DND-41 (cell line): Measurements from ENCODE around the gene SAMM50.

ENCODE experiments used
- ATAC-seq: fragments of 200-7000 bp; cut with Tn5 transposase; 3 replicates; pipeline ENCODE4 v1.9.1; 2021; ENCODE audit warnings: low read depth; ENCODE audit not compliant: insufficient read depth
- DNase-seq: peaks from one replicate; pipeline ENCODE4 v3.0.0-alpha.2; 2020
- H2AFZ ChIP-seq: 2 replicates; pipeline ENCODE4 v1.6.0; 2012; ENCODE audit warnings: low read depth, low read length
- H3K27ac ChIP-seq: 2 replicates; pipeline ENCODE4 v1.5.1; 2012; ENCODE audit warnings: low read length, inconsistent platforms
- H3K27me3 ChIP-seq: fragments of 200-600 bp; sonication (generic); 2 replicates; pipeline ENCODE4 v1.6.0; 2012; ENCODE audit warnings: low read length, mild to moderate bottlenecking, inconsistent platforms; ENCODE audit not compliant: insufficient read depth, poor library complexity
- H3K36me3 ChIP-seq: 2 replicates; pipeline ENCODE4 v1.5.1; 2012; ENCODE audit warnings: low read length, inconsistent platforms; ENCODE audit not compliant: insufficient read depth
- H3K4me1 ChIP-seq: 2 replicates; pipeline ENCODE4 v1.5.1; 2012; ENCODE audit warnings: mild to moderate bottlenecking, low read length; ENCODE audit not compliant: insufficient read depth
- H3K4me2 ChIP-seq: 2 replicates; pipeline ENCODE4 v1.6.0; 2012; ENCODE audit warnings: mild to moderate bottlenecking, moderate library complexity, low read length, inconsistent platforms; ENCODE audit not compliant: insufficient read depth
- H3K4me3 ChIP-seq, 2 experiments: fragments of 200-600 bp in 1 of 2; shearing (Covaris generic) in 1 of 2; 2 replicates each; pipeline ENCODE4 v1.5.1; 2012 to 2016; ENCODE audit warnings: inconsistent platforms in 2 of 2, low read length in 2 of 2, mild to moderate bottlenecking in 2 of 2, low read depth in 1 of 2, moderate library complexity in 1 of 2
- H3K79me2 ChIP-seq: 2 replicates; pipeline ENCODE4 v1.6.0; 2012; ENCODE audit warnings: low read length, inconsistent platforms; ENCODE audit not compliant: insufficient read depth
- H3K9ac ChIP-seq: 2 replicates; pipeline ENCODE4 v1.6.0; 2012; ENCODE audit warnings: low read depth, mild to moderate bottlenecking, inconsistent platforms, low read length, moderate library complexity
- H3K9me3 ChIP-seq: 2 replicates; pipeline ENCODE4 v1.5.1; 2012; ENCODE audit warnings: low read length, moderate library complexity, mild to moderate bottlenecking, inconsistent platforms; ENCODE audit not compliant: insufficient read depth, severe bottlenecking
- H4K20me1 ChIP-seq: 2 replicates; pipeline ENCODE4 v1.6.0; 2012; ENCODE audit warnings: low read length; ENCODE audit not compliant: insufficient read depth
- EZH2 ChIP-seq: IDR thresholded peaks from 3 replicates; pipeline ENCODE4 v1.6.1; 2012; ENCODE audit warnings: borderline replicate concordance, low read depth, mild to moderate bottlenecking, moderate library complexity, low read length, inconsistent platforms; ENCODE audit not compliant: severe bottlenecking
- TF ChIP-seq, protein P1 (sequence below): IDR thresholded peaks from 2 replicates; pipeline ENCODE4 v1.5.1; 2012; ENCODE audit warnings: borderline replicate concordance, low read length, moderate library complexity, mild to moderate bottlenecking; ENCODE audit not compliant: poor library complexity, severe bottlenecking; ENCODE audit errors: extremely low read depth

SAMM50 gene

GRCh38 chr22:44028091-44028490 lies 72.8 kb downstream of the SAMM50 start:
- H3K79me2 ChIP-seq, result no peaks in the 10 kb centered on the region
- H3K27ac ChIP-seq, result no peak overlapping the region
- H4K20me1 ChIP-seq, result no peaks in the 10 kb centered on the region
- H3K27me3 ChIP-seq, result no peaks in the 10 kb centered on the region
- DNase-seq, result no peak
- TF ChIP-seq, protein P1, sequence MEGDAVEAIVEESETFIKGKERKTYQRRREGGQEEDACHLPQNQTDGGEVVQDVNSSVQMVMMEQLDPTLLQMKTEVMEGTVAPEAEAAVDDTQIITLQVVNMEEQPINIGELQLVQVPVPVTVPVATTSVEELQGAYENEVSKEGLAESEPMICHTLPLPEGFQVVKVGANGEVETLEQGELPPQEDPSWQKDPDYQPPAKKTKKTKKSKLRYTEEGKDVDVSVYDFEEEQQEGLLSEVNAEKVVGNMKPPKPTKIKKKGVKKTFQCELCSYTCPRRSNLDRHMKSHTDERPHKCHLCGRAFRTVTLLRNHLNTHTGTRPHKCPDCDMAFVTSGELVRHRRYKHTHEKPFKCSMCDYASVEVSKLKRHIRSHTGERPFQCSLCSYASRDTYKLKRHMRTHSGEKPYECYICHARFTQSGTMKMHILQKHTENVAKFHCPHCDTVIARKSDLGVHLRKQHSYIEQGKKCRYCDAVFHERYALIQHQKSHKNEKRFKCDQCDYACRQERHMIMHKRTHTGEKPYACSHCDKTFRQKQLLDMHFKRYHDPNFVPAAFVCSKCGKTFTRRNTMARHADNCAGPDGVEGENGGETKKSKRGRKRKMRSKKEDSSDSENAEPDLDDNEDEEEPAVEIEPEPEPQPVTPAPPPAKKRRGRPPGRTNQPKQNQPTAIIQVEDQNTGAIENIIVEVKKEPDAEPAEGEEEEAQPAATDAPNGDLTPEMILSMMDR, result no peak
- no peak overlapping the region for H3K4me2 ChIP-seq
- no peak overlapping the region for H3K9ac ChIP-seq
- no peak overlapping the region for H2AFZ ChIP-seq
- ATAC-seq, result no peak
- no peaks in the 10 kb centered on the region for H3K9me3 ChIP-seq
- H3K36me3 ChIP-seq, result no peaks in the 10 kb centered on the region
- no peak overlapping the region for H3K4me3 ChIP-seq
- no peaks in the 10 kb centered on the region for H3K4me1 ChIP-seq

DNA sequence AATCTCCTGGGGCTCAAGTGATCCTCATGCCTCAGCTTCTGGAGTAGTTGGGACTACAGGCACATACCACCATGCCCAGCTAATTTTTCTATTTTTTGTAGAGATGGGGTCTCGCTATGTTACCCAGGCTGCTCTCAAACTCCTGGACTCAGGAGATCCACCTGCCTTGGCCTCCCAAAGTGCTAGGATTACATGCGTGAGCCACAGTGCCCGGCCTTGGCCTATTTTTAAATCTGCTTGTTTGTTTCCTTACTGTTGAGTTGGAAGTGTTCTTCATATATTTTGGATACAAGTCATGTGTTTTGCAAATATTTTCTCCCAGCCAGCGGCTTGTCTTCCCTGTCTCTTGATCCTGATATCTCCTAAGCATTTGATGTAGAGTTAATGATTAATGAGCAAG lies 73.8 kb downstream of the SAMM50 start:
- H4K20me1 ChIP-seq, result no peaks in the 10 kb centered on the region
- H3K27me3 ChIP-seq, result no peaks in the 10 kb centered on the region
- no peak overlapping the region for H3K9ac ChIP-seq
- ATAC-seq, result no peak
- no peak overlapping the region for H3K4me2 ChIP-seq
- no peak for DNase-seq
- no peaks in the 10 kb centered on the region for H3K36me3 ChIP-seq
- no peaks in the 10 kb centered on the region for H3K79me2 ChIP-seq
- no peak overlapping the region for H3K4me3 ChIP-seq
- no peaks in the 10 kb centered on the region for H3K9me3 ChIP-seq
- TF ChIP-seq, protein P1, result no peak
- TF ChIP-seq EZH2, result no peak
- H3K27ac ChIP-seq, result no peak overlapping the region
- H3K4me1 ChIP-seq, result no peaks in the 10 kb centered on the region
- H2AFZ ChIP-seq, result no peak overlapping the region

DNA sequence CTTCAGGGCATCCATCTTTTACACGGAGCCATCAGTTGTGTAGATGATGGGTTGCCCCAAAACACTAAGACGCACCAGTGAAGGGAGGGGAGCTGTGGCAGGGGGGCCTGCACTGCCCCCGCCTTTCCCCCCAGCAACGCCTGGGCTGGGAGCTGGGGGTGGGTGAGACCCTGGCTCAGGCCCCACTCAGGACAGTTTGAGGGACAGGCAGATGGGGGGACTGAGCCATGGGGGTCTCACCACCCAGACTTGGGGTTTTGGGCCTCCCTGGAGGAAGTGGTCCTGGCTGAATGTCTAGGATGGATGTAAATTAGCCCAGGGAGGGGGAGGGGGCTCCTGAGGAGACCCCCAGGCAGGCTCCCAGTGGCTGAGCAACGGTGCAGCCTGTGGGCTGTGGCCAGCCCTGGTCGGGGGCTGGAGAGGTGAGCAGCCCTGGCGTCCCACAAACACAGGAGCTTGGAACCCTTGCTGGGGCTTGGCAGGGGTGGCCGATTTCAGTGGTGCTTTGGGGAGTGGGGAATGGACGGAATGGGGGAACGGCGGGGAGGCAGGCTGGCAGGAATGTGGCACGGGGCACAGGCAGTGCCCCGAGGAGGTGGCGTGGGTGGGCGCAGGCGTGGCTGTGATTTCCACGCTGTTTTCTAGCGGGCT lies 74.9 kb downstream of the SAMM50 start:
- Histone ChIP-seq H3K27ac (no peak overlapping the region), H3K27me3 (no peaks in the 10 kb centered on the region), H3K4me1 (no peaks in the 10 kb centered on the region), H2AFZ (no peak overlapping the region), H3K36me3 (no peaks in the 10 kb centered on the region), H3K79me2 (no peaks in the 10 kb centered on the region), H4K20me1 (no peaks in the 10 kb centered on the region), H3K9ac (no peak overlapping the region), H3K4me2 (no peak overlapping the region), H3K9me3 (no peaks in the 10 kb centered on the region), H3K4me3 (no peak overlapping the region)
- ATAC-seq, result no peak
- TF ChIP-seq, protein P1, result no peak
- no peak for TF ChIP-seq EZH2
- DNase-seq, result no peak

DNA sequence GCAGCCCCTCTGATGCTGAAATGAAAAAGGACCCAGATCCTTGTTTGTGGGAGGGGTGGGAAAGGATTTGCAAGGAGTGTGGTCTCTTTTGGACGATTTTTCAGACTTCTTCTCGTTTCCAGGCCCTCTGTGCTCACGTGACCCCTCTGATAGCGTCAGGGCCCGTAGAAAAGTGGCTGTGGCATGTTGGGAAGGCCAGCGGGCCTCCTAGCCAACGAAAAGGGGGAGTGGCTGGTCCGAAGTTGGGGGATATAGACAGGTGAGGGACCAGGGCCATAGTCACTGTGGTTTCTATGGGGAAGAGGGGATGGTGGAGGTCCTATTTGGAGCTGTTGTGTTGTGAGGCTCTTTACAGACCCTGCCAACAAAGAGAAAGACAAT lies 75.5 kb downstream of the SAMM50 start:
- ATAC-seq, result no peak
- Histone ChIP-seq H3K9ac (no peak overlapping the region), H3K4me2 (no peak overlapping the region), H3K4me1 (no peaks in the 10 kb centered on the region), H2AFZ (no peak overlapping the region), H3K27ac (no peak overlapping the region), H3K27me3 (no peaks in the 10 kb centered on the region), H3K4me3 (no peak overlapping the region), H4K20me1 (no peaks in the 10 kb centered on the region), H3K79me2 (no peaks in the 10 kb centered on the region), H3K9me3 (no peaks in the 10 kb centered on the region), H3K36me3 (no peaks in the 10 kb centered on the region)
- TF ChIP-seq, protein P1, result no peak
- DNase-seq, result no peak
